Measurements from ENCODE around the gene AP5B1.

AP5B1 gene

GRCh38 chr11:65780770-65781151, at the start of gene AP5B1:
Gene AP5B1 (minus strand): TSS chr11:65780976. CDS start chr11:65780591, 385 bp downstream.
- peak; percentile 78 for DNase-seq

GRCh38 chr11:65829459-65829858, 48.7 kb upstream of the AP5B1 start:
- DNase-seq, result no peak

- DNase-seq, result no peak
Measured at GRCh38 chr11:65826984-65827735, 46.4 kb upstream of the AP5B1 start.

GRCh38 chr11:65822776-65823528, 42.2 kb upstream of the AP5B1 start:
- no peak for DNase-seq

GRCh38 chr11:65821107-65821506, 40.3 kb upstream of the AP5B1 start:
- no peak for DNase-seq

- DNase-seq, result peak; percentile 99
Measured at GRCh38 chr11:65817835-65818680, 37.3 kb upstream of the AP5B1 start.

GRCh38 chr11:65817312-65817834, 36.6 kb upstream of the AP5B1 start:
- no peak for DNase-seq

- DNase-seq, result no peak
Measured at GRCh38 chr11:65816696-65817095, 35.9 kb upstream of the AP5B1 start.

- no peak for DNase-seq
Measured at GRCh38 chr11:65814986-65815565, 34.3 kb upstream of the AP5B1 start.

- DNase-seq, result no peak
Measured at GRCh38 chr11:65814131-65814985, 33.6 kb upstream of the AP5B1 start.

- DNase-seq, result no peak
Measured at GRCh38 chr11:65811764-65812475, 31.1 kb upstream of the AP5B1 start.

GRCh38 chr11:65810046-65810868, 29.5 kb upstream of the AP5B1 start:
- no peak for DNase-seq

- no peak for DNase-seq
Measured at GRCh38 chr11:65809496-65809895, 28.7 kb upstream of the AP5B1 start.

GRCh38 chr11:65808744-65809341, 28.1 kb upstream of the AP5B1 start:
- DNase-seq, result no peak

- DNase-seq, result no peak
Measured at GRCh38 chr11:65806979-65807378, 26.2 kb upstream of the AP5B1 start.

GRCh38 chr11:65803797-65804492, 23.2 kb upstream of the AP5B1 start:
- no peak for DNase-seq

GRCh38 chr11:65802841-65803240, 22.1 kb upstream of the AP5B1 start:
- no peak for DNase-seq

- DNase-seq, result no peak
Measured at GRCh38 chr11:65801153-65801987, 20.6 kb upstream of the AP5B1 start.

Data from activated CD4-positive, CD25-positive, alpha-beta regulatory T cell treated with anti-CD3 and anti-CD28 coated beads, Interleukin-2, amount 50 U/mL, for 72 hours (primary cell).